ENCODE results near the gene CYFIP2.

CYFIP2 gene

GRCh38 chr5:157327771-157328170 is 61.8 kb downstream of the CYFIP2 start:
- no peak for DNase-seq

GRCh38 chr5:157328277-157328912 is 62.5 kb downstream of the CYFIP2 start:
- peak; percentile 87 for DNase-seq

GRCh38 chr5:157331807-157332206 is 65.9 kb downstream of the CYFIP2 start:
- no peak for DNase-seq

GRCh38 chr5:157335534-157336422 is 69.9 kb downstream of the CYFIP2 start:
- DNase-seq = no peak

DNA sequence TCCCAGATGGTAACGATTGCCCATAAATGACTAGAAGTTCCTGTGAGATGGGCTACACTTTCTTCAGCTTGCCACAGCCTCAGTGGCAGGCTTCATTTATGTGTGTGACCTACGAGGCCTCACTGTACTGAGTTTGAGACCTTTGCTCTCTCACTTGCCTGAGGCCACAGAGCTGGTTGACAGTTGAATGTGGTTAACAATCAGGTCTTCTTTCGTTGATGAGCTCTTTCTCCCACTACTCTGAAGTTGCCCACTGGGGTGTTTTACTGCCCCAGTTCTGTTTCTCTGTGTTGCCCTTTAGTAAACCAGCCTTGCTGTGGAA is 70.5 kb downstream of the CYFIP2 start:
- DNase-seq = no peak

DNA sequence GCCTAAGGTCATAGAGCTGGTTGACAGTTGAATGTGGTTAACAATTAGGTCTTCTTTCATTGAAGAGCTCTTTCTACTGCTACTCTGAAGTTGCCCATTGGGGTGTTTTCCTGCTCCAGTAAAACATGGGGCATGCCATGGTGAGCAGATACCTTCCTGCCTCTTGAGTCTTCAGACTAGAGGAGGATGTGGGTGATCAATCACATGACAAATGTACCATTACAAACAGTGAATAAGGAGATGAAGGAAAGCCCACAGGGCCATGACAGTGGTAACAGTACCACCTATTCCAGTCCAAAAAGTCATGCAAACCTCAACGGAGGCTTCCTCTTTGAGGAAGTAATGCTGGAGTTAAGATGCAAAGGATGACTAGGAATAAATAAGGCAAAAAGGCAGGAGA is 73.5 kb downstream of the CYFIP2 start:
- no peak for DNase-seq

- DNase-seq = peak; percentile 62
Observed at GRCh38 chr5:157342822-157343402, 77.0 kb downstream of the CYFIP2 start.

- no peak for DNase-seq
Observed at GRCh38 chr5:157343842-157344790, 78.2 kb downstream of the CYFIP2 start.

GRCh38 chr5:157345067-157345466 is 79.1 kb downstream of the CYFIP2 start:
- no peak for DNase-seq

GRCh38 chr5:157345485-157345884 is 79.6 kb downstream of the CYFIP2 start:
- DNase-seq = no peak

- DNase-seq = no peak
Observed at GRCh38 chr5:157347301-157348048, 81.6 kb downstream of the CYFIP2 start.

DNA sequence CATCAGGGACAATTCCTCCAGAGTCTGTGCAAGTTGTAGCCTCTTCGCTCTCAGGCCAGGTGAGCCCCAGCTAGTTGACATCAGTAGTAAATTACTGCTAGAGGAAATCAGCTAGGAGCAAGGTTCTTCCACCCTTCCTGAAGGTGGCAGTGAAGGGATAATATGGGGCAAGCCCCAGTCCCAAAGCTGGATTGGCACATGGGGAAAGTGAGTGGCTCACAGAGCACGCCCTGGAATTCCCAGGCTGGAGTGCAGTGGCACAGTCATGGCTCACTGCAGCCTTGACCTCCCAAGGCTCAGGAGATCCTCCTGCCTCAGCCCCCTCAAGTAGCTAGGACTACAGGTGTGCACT is 82.1 kb downstream of the CYFIP2 start:
- DNase-seq = no peak

GRCh38 chr5:157350939-157351801 is 85.2 kb downstream of the CYFIP2 start:
- no peak for DNase-seq

DNA sequence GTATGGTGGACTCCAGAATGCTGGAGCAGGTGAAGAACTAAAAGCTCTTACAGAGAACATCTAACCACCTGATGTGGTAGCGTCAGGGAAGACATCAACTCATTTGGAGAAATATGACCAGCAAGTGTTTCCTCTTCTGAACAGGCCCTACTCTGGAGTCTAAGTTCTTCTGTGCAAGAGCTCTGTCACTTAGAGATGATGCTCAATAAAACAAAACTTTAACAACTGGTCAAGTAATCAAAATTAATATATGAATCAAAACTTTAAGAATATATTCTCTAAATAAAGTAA is 85.8 kb downstream of the CYFIP2 start:
- no peak for DNase-seq

DNA sequence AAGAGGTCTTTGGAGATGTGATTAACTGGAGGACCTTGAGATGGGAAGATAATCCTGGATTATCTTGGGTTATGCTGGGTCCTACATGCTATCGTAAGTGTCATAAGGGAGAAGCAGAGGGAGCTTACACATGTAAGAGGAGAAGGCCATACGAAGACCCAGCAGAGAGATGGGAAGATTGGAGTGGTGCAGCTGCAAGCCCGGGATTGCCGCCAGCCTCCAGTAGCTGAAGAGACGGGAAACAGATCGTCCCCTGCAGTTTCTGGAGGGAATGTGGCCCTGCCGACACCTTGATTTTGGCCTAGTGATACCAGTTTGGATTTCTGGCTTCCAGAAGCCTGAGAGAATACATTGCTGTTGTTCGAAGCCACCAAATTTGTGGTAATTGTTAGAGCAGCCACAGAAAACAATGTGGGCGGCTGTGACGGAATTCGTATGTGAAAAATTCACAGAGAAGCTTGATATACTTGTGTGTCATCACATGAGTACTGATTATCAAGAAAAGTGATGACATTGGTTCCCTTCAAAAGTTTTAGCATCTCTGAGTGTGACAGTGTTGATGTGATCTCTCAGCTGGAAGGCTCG is 86.9 kb downstream of the CYFIP2 start:
- no peak for DNase-seq

GRCh38 chr5:157354800-157355199 is 88.9 kb downstream of the CYFIP2 start:
- DNase-seq = no peak

DNA sequence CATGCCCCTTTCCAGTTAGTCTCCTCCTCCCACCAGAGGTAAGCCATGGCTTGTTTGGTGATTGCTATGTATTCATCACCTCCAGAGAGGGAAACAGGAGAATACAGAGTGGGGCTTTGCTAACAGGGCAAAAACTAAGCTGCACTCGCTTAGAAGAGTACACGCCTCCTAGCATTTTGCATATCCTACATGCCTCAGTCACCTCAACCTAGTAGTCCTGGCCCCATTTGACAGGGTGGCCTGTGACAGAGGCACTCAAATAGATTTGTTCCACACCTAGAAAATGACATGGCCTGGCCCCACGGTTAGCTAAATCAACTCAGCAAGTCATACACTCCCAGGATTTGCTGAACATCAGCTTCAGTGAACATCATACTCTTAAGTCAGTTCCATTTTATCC is 90.7 kb downstream of the CYFIP2 start:
- DNase-seq = no peak

GRCh38 chr5:157357823-157358222 is 91.9 kb downstream of the CYFIP2 start:
- no peak for DNase-seq

GRCh38 chr5:157358871-157359270 is 92.9 kb downstream of the CYFIP2 start:
- no peak for DNase-seq

DNA sequence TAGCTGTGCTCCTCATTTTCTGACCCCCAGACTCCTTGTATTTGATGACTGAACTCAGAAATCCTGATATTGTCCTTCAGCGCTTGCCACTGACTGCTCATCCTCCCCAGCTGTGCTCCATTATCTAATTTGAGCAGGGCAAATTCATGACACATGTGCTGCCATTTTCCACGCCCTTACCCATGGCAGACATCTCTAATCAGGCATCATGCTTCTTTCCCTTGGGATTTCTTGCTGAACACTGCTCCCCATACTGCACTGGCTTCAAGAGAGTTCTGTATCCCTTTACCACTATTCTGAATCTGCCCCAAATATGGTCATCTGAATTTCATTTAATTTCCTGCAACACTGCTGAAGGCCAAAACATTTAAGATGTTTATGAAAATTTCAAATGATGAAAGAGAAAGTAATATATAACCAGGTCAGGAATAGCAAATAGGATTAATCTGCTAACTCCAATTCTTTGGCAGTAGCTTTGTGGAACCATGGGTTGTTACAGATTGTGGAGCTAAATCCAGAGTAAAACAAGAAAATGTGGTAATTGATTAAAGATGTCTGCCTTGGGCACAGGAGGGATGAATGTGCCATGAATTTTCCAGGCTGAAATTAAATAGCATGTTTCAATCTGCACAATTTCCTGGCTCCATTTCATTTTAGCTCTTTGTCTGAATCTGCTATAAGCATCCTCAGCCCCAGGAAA is 93.6 kb downstream of the CYFIP2 start:
- no peak for DNase-seq

GRCh38 chr5:157362012-157362411 is 96.1 kb downstream of the CYFIP2 start:
- peak; percentile 8 for DNase-seq

Data from suppressor macrophage treated with lipopolysaccharide for 4 hours (primary cell).